Measurements from ENCODE around the gene ALAS1.
"Not testable (repeated sequence)": the region's sequence is repeated elsewhere in the genome, so short reads cannot be mapped to it uniquely, and the experiment has no call there.

The ALAS1 gene

DNA sequence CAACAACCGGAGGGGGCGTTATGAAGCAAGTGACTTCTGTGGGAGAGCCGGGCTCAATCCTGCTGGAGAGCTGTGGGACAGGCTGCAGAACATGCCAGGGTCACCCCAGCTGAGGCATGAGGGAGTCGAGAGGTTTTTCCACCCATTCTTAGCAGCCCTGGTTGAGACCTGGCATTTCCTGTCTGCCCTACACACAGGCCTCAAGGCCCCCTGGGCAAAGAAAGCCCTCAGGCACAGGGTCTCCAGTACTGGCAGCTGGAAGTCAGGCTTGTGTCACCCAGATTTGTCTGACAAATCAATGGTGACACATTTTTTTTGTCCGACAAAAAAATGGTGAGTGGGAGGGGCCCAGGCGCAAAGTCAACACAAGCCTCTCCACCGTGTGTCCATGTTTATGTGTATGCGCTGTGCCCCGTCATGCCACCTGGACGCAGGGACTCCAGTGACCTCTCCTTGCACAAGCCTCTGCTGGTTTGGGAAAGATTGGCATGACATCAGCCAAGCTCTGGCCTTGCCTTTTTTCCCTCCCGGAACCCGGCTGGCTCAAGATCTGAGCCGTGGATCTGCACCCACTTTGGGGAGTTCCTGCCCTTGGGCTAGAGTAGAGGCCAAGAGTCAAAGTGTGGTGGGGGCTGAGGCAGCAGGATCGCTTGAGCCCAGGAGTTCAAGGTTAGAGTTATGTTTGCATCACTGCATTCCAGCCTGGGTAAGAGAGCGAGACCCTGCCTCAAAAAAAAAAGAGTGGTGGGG, 20.8 kb upstream of the ALAS1 start:
- no peak for DNase-seq (ENCODE audit: low spot score)

DNA sequence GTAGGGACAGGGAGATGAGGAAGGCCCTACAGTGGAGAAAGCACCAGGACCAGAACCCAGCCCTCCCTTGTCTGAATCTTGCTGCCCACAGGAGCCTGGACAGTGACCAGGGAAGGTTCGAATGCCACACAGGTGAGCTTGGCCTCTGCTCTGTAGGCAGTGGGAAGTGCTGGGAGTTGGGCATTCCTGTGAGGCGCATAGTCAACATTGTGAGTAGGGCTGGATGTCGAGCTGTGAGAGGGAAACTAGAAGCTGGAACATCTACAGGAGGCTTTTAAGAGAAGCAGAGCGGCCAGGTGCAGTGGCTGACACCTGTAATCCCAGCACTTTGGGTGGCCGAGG, 20.3 kb upstream of the ALAS1 start:
- DNase-seq (ENCODE audit: low spot score): no peak

GRCh38 chr3:52178126-52178525, 19.8 kb upstream of the ALAS1 start:
- DNase-seq (ENCODE audit: low spot score): not testable (repeated sequence)

DNA sequence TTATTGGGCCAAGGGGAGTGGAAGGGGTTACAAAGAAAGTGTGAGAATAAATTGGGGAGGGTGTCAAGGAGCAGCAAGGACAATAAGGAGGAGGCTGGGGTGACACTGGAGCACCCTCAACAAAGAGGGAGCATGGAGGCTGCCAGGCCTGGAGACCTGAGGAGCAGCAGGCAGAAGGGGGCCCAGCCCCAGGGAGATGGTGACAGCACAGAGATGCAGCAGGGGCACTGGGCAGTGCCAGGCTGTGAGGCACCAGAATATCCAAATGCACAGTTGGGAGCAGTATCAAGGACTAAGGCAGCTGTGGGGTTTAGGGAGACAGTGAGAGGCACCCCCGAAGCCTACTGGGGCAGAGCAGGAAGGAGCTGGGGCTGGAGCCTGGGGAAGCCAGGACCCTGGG, 19.4 kb upstream of the ALAS1 start:
- DNase-seq (ENCODE audit: low spot score): no peak

DNA sequence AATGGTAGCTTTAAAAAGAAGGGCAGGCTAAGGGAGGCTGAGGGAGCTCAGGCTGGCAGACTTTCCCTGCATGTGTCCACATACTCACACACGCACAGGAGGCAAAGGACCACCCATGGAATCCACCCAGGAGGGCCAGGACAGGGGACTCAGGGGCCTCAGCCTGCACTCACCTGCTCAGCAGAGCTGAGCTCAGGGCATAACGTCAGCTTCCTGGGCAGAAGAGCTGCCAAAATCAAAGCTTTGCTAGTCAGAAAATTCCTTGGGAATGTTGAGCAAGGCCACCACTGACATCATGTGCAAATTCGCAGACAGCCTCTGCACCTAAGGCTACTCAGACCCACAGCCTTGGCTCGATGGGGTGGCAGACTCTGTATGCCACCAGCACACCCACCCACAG, 16.4 kb upstream of the ALAS1 start:
- no peak for DNase-seq (ENCODE audit: low spot score)

GRCh38 chr3:52182196-52182595, 15.8 kb upstream of the ALAS1 start:
- DNase-seq (ENCODE audit: low spot score): no peak

DNA sequence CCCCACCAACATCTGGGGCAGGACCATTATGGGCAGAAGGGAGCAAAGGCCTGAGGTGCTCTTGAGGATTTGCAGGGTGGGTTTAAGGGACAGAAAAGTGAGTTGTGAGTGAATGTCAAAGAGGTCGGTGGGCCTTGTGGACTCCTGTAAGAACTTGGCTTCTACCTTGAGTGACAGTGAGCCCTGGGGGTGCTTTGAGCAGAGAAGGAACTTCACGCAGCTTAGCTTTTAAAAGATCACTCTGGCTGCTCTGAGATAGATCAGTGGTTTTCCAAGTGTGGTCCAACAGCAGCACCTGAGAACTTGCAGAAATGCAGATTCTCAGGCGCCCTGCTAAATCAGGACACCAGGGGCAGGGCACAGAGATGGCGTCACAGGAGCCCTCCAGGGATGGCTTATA, 15.3 kb upstream of the ALAS1 start:
- DNase-seq (ENCODE audit: low spot score): no peak

DNA sequence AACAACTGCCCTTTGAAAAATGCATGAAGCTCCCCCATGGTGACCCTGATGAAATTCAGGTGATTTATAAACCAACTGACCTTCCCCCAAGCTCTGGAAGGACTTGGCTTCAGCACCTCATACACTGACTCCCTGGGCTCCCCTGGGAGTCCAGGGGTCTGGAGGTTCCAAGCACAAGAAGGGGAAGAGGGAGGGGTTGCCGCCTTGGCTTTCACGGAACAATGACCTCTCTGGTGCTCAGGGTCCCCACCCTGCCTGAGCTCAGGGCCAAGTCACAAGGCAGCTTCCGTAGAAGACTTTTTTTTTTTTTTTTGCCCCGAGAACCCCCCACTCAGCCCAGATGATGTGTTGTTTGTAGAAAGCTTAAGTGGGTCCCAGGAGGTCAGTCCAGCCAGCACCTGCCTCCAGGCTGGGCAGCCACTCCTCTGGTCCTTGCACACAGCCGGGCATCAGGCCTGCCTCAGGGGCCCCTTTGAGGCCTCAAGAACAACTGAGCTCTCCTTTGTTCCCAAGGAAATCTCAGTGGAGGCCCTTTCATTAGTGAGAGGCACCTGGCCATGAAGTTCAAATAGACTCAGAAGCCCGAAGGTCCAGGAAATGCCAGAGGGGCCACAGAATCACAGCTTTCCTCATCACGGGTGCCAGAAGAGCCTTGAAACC, 14.0 kb upstream of the ALAS1 start:
- DNase-seq (ENCODE audit: low spot score): no peak

GRCh38 chr3:52184690-52185089, 13.3 kb upstream of the ALAS1 start:
- DNase-seq (ENCODE audit: low spot score): no peak

DNA sequence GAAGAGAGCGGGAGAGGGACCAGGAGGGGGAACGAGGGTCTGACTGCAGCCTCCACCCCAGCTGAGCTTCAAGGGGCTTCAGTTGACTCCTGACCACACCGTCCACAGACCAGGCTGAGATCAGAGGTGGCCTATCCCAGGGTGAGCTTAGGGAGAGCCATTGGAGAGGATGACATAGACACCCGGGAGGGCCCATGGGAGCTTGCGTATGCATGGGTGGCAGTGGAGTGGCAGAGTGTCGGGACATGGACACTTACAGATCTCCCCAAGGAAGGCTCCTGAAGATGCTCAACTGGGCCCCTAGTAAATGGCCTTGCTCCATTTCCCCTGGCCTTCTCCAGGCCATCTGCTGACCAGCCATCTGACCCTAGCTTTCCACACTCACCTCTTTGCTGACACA, 12.6 kb upstream of the ALAS1 start:
- no peak for DNase-seq (ENCODE audit: low spot score)

GRCh38 chr3:52185837-52186236, 12.1 kb upstream of the ALAS1 start:
- DNase-seq (ENCODE audit: low spot score): no peak

- no peak for DNase-seq (ENCODE audit: low spot score)
Measured at GRCh38 chr3:52186729-52187128, 11.2 kb upstream of the ALAS1 start.

DNA sequence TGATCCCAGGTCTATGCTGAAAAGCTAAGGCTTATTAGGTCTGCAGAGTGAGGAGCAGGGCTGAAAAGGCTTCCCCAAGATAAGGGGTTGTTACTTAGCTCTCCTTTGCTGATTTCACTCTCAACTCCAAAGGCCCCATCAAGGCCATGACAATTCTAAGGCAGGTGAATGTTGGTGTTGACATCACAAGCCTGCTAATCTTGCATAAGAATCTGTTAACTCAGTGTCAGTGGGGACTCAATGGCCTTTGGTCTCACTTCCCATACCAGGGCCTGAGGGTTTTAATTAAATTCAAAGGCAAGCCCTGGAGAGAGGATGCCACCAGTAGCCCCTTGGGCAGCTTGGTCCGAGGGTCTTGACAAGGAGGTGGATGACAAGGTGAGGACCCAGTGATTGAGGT, 9.4 kb upstream of the ALAS1 start:
- DNase-seq (ENCODE audit: low spot score): no peak

- no peak for DNase-seq (ENCODE audit: low spot score)
Measured at GRCh38 chr3:52190294-52191074, 7.5 kb upstream of the ALAS1 start.

DNA sequence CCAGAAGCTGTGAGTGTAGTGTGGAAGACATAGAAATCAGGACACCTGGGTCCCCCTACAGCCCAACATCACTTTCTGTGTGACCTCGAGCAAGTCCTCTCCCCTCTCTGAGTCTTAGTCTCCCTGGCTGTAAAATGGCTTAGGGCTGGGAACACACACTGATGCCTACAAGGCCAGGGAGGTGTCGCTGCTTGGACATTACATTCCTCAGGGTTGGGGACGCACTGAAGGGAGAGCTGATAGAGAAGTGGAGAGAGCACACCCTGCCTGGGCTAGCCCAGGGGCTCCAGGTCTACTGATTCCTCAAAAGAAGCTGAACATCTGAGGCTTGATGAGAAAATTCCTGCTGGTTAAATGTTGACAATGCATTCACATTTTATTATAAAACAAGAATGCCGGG, 6.3 kb upstream of the ALAS1 start:
- DNase-seq (ENCODE audit: low spot score): no peak

DNA sequence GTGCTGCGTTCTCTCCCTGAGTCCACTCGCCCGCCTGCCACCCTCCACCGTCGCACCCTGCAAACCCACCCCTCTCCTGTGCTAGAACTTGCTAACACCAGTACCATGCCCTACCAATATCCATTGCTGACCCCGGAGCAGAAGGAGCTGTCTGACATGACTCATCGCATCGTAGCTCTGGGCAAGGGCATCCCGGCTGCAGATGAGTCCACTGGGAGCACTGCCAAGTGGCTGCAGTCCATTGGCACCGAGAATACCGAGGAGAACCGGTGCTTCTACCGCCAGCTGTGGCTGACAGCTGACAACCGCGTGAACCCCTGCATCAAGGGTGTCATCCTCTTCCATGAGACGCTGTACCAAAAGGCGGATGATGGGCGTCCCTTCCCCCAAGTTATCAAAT, 4.9 kb upstream of the ALAS1 start:
- DNase-seq (ENCODE audit: low spot score): no peak

DNA sequence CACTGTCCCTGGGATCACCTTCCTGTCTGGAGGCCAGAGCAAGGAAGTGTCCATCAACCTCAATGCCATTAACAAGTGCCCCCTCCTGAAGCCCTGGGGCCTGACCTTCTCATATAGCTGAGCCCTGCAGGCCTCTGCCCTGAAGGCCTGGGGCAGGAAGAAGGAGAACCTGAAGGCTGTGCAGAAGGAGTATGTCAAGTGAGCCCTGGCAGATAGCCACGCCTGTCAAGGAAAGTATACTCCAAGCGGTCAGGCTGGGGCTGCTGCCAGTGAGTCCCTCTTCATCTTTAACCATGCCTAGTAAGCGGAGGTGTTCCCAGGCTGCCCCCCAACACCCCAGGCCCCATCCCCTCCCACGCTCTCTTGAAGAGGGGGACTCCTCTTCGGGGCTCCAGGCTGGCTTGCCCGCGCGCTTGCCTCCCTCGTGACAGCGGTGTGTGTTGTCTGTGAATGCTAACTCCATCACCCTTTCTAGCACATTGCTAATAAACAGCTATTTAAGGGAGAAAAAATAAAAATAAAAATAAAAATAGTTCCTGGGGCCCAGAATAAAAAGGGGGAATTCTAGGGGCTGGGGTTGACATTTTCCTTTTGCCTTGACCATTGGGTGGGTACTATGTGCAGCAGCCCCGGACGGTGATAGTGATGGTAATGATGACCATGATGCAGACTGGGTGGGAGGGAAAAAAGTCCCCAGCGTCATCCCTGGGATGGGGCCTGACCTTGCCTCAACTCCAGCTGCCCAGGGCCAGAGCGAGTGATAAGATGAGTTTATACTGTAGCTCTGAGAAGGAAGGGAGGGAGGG, 3.3 kb upstream of the ALAS1 start:
- no peak for DNase-seq (ENCODE audit: low spot score)

DNA sequence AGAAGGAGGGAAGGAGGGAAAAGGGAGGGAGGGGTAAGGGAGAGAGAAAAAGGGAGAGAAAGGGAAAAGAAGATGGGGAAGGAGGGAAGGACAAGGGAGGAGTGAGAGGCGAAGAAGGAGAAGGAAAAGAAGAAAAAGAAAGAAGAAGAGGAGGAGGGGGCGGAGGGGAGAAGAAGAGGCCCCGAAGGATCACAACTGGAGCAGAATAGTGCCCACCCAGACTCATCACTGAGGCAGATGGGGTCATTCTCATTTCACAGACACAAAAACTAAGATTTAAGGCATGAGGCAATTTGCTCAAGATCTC, 2.7 kb upstream of the ALAS1 start:
- DNase-seq (ENCODE audit: low spot score): no peak

- no peak for DNase-seq (ENCODE audit: low spot score)
Measured at GRCh38 chr3:52195823-52196331, 2.1 kb upstream of the ALAS1 start.

DNA sequence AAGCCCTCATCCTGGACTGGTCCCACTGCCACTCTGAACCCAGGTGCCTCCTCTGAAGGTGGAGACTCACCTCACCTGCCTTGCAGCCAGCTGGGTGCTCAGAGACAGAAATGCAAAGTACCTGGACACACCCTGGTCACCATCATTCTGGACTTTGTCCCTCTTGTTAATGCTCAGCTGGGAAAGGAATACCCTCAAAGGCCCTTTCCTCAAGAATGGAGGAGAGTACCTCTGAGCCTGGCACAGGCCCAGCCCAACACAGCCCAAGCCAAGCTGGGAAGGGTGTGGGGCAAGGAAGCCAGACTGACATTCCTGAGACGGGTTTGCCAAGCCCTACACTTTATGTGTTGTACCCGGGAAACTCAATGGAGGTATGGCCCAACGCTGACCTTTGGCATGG, 983 bp upstream of the ALAS1 start:
- peak; percentile 91 for DNase-seq (ENCODE audit: low spot score)

DNA sequence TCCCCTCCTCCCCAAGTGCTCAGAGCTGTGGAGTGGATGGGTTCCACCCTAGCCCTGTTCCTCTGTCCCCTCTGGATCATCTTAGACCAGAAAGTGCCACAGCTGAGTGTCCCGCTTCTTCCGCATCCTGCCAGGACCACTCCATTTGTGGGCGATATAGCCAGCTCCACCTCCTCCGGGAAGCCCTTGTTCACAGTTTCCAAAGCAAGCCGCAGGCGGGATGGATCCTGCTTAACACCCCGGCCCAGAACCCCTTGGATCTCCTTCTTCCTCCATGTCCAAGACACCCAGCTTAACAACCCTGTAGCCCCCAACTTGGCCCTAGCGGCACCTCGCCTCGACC, 490 bp upstream of the ALAS1 start:
- no peak for DNase-seq (ENCODE audit: low spot score)
